Keratinocyte (primary cell): ENCODE measurements around the gene SORL1. TPM values are rescaled to one million over a fixed set of nuclear protein-coding genes. Genes with fewer than 3 reads are reported as not detected.

Source experiments
- DNase-seq: peaks from one replicate; pipeline ENCODE4 v3.0.0-alpha.2; 2011; ENCODE audit warnings: low read depth, missing footprints, low spot score
- FAIRE-seq: peaks from 2 replicates; lab custom pipeline; 2011; peaks lifted over from hg19 to GRCh38; lab: Jason Lieb, UNC
- H2AFZ ChIP-seq: 2 replicates; pipeline ENCODE4 v1.6.0; 2012; ENCODE audit warnings: low read length, control low read depth, inconsistent platforms; ENCODE audit not compliant: control insufficient read depth
- H3K27ac ChIP-seq: 2 replicates; pipeline ENCODE4 v1.5.1; 2011; ENCODE audit warnings: low read length; ENCODE audit not compliant: control insufficient read depth, insufficient read depth
- H3K27me3 ChIP-seq: 3 replicates; pipeline ENCODE4 v1.6.0; 2011; ENCODE audit warnings: low read length; ENCODE audit not compliant: control insufficient read depth, insufficient read depth; ENCODE audit errors: extremely low read depth
- H3K36me3 ChIP-seq, 2 experiments: 2 replicates in 1 of 2; 3 replicates in 1 of 2; pipeline ENCODE4 v1.5.1; 2011; ENCODE audit warnings: low read length in 2 of 2, mild to moderate bottlenecking in 1 of 2; ENCODE audit not compliant: control insufficient read depth in 2 of 2, insufficient read depth in 2 of 2; ENCODE audit errors: extremely low read depth in 1 of 2
- H3K4me1 ChIP-seq: 3 replicates; pipeline ENCODE4 v1.5.1; 2011; ENCODE audit warnings: low read length; ENCODE audit not compliant: control insufficient read depth, insufficient read depth; ENCODE audit errors: extremely low read depth
- H3K4me2 ChIP-seq: 3 replicates; pipeline ENCODE4 v1.6.0; 2011; ENCODE audit warnings: low read depth, low read length; ENCODE audit not compliant: control insufficient read depth, insufficient read depth; ENCODE audit errors: extremely low read depth
- H3K4me3 ChIP-seq, 3 experiments: fragments of 200-600 bp in 1 of 3; sonication (generic) in 1 of 3; 2 replicates in 2 of 3; 3 replicates in 1 of 3; pipeline ENCODE4 v1.5.1; 2011 to 2016; ENCODE audit warnings: low read length in 3 of 3, mild to moderate bottlenecking in 3 of 3, control low read depth in 2 of 3, inconsistent platforms in 1 of 3, low read depth in 1 of 3, mixed read lengths in 1 of 3, mixed run types in 1 of 3, moderate library complexity in 1 of 3; ENCODE audit not compliant: control insufficient read depth in 2 of 3, insufficient read depth in 2 of 3; ENCODE audit errors: extremely low read depth in 1 of 3
- H3K79me2 ChIP-seq: 2 replicates; pipeline ENCODE4 v1.6.0; 2012; ENCODE audit warnings: low read length; ENCODE audit not compliant: control insufficient read depth, insufficient read depth
- H3K9ac ChIP-seq: 3 replicates; pipeline ENCODE4 v1.6.0; 2011; ENCODE audit warnings: low read length; ENCODE audit not compliant: control insufficient read depth, insufficient read depth; ENCODE audit errors: extremely low read depth
- H3K9me1 ChIP-seq: 3 replicates; pipeline ENCODE4 v1.6.0; 2011; ENCODE audit warnings: low read length; ENCODE audit not compliant: control insufficient read depth, insufficient read depth; ENCODE audit errors: extremely low read depth
- H3K9me3 ChIP-seq: 2 replicates; pipeline ENCODE4 v1.5.1; 2012; ENCODE audit warnings: low read depth, low read length; ENCODE audit not compliant: control insufficient read depth
- H4K20me1 ChIP-seq: 3 replicates; pipeline ENCODE4 v1.6.0; 2011; ENCODE audit warnings: low read length; ENCODE audit not compliant: control insufficient read depth, insufficient read depth; ENCODE audit errors: extremely low read depth
- CTCF ChIP-seq, 3 experiments: IDR thresholded peaks in 1 of 3; conservative IDR thresholded peaks in 1 of 3; optimal IDR thresholded peaks in 1 of 3; 2 replicates in 2 of 3; 3 replicates in 1 of 3; pipeline versions ENCODE3 to v1.5.1; 2011; ENCODE audit warnings: low read length in 3 of 3, mild to moderate bottlenecking in 3 of 3, moderate library complexity in 2 of 3, control low read depth in 1 of 3, inconsistent platforms in 1 of 3; ENCODE audit not compliant: insufficient read depth in 2 of 3; ENCODE audit errors: extremely low read depth in 1 of 3
- EZH2 ChIP-seq: IDR thresholded peaks from one replicate; pipeline ENCODE4 v1.6.1; 2012; ENCODE audit warnings: inconsistent platforms, mild to moderate bottlenecking, low read length, moderate library complexity
- dilution Hi-C: fragments of 300-500 bp; cut with MboI; formaldehyde crosslinking; loops from one replicate; pipeline ENCODE4 v1.7.0; 2020; ENCODE audit warnings: low sequenced_read_pairs; ENCODE audit not compliant: extremely low pct_ligation_motif_present
- polyA plus RNA-seq, 5 experiments: library from polyadenylated mRNA; depleted of rRNA in 3 of 5; stranded (reverse) in 3 of 5; stranded (forward) in 1 of 5; unstranded in 1 of 5; fragments of >200 nt; gene quantifications; 1 replicate in 1 of 5; 2 replicates in 3 of 5; 3 replicates in 1 of 5; pipeline versions ENCODE4 v1.2.1 to v1.2.3, GENCODE V29; 2011 to 2012; ENCODE audit warnings: missing spikeins in 2 of 5, low read depth in 1 of 5, low replicate concordance in 1 of 5

The SORL1 gene
- polyA plus RNA-seq, 1 donor (not counting 4 experiments of a cell fraction or from before 2014, with no cell fraction given) = 38.9 TPM

GRCh38 chr11:121659811-121660210 is 207.7 kb downstream of the SORL1 start:
- H3K9me1 ChIP-seq = no peaks in the 10 kb centered on the region
- H2AFZ ChIP-seq = no peak overlapping the region
- no peak for DNase-seq
- no peak for TF ChIP-seq EZH2
- TF ChIP-seq CTCF (optimal IDR thresholded peaks at IDR 0.05 in 1 of 3, IDR thresholded peaks at IDR 0.05 in 1 of 3, conservative IDR thresholded peaks at IDR 0.05 in 1 of 3; ENCODE audit: extremely low read depth in 1 of 3, insufficient read depth in 2 of 3, low read length in 3 of 3) = no peak
- no peak overlapping the region for H3K27ac ChIP-seq
- H3K4me2 ChIP-seq = no peak overlapping the region
- peaks cover 4% of the 10 kb centered on the region for H3K27me3 ChIP-seq
- H4K20me1 ChIP-seq = no peaks in the 10 kb centered on the region
- no peak for FAIRE-seq
- dilution Hi-C loops = no loop called here
- no peaks in the 10 kb centered on the region for H3K9me3 ChIP-seq
- H3K4me3 ChIP-seq = no peak overlapping the region
- no peaks in the 10 kb centered on the region for H3K79me2 ChIP-seq
- H3K9ac ChIP-seq = no peak overlapping the region
- peaks cover 15% of the 10 kb centered on the region for H3K4me1 ChIP-seq
- no peaks in the 10 kb centered on the region for H3K36me3 ChIP-seq

GRCh38 chr11:121661880-121662486 is 209.9 kb downstream of the SORL1 start:
- TF ChIP-seq CTCF (optimal IDR thresholded peaks at IDR 0.05 in 1 of 3, IDR thresholded peaks at IDR 0.05 in 1 of 3, conservative IDR thresholded peaks at IDR 0.05 in 1 of 3; ENCODE audit: extremely low read depth in 1 of 3, insufficient read depth in 2 of 3, low read length in 3 of 3) (no peak), EZH2 (no peak)
- Histone ChIP-seq H3K79me2 (no peaks in the 10 kb centered on the region), H4K20me1 (no peaks in the 10 kb centered on the region), H3K9me3 (no peaks in the 10 kb centered on the region), H3K27ac (no peak overlapping the region), H3K4me3 (no peak overlapping the region), H3K9ac (no peak overlapping the region), H2AFZ (no peak overlapping the region), H3K4me1 (no peaks in the 10 kb centered on the region), H3K4me2 (no peak overlapping the region), H3K36me3 (no peaks in the 10 kb centered on the region), H3K27me3 (peaks cover 16% of the 10 kb centered on the region), H3K9me1 (no peaks in the 10 kb centered on the region)
- no peak for DNase-seq
- dilution Hi-C loops = no loop called here
- FAIRE-seq = no peak
